SK-N-MC (cell line): Measurements from ENCODE around the gene GNL3.
A peak's percentile ranks its signal among the peaks of the same experiment; 100 is the strongest.

Experiments used
- DNase-seq: peaks from one replicate; pipeline ENCODE4 v3.0.0-alpha.2; 2011; ENCODE audit warnings: low read depth, low spot score
- H3K27ac ChIP-seq: fragments of 200-600 bp; sonication (generic); 2 replicates; pipeline ENCODE4 v1.5.1; 2016; ENCODE audit warnings: mixed run types
- H3K36me3 ChIP-seq: fragments of 200-600 bp; sonication (generic); 2 replicates; pipeline ENCODE4 v1.6.1; 2017; ENCODE audit warnings: antibody characterized with exemption, low read length, mixed read lengths; ENCODE audit not compliant: insufficient read depth
- H3K4me3 ChIP-seq: fragments of 200-600 bp; sonication (generic); 2 replicates; pipeline ENCODE4 v1.5.1; 2016
- H3K9ac ChIP-seq: fragments of 200-600 bp; sonication (generic); 2 replicates; pipeline ENCODE4 v1.8.0; 2017; ENCODE audit warnings: mixed run types, mixed read lengths; ENCODE audit not compliant: insufficient read length
- H3K9me3 ChIP-seq: fragments of 200-600 bp; sonication (generic); 2 replicates; pipeline ENCODE4 v1.6.1; 2017; ENCODE audit warnings: low read depth, mild to moderate bottlenecking, antibody characterized with exemption, low read length, moderate library complexity, mixed read lengths
- EZH2 ChIP-seq: fragments of 200-600 bp; sonication (generic); IDR thresholded peaks from one replicate; pipeline ENCODE4 v1.6.1; 2017; ENCODE audit warnings: antibody characterized with exemption
- FOXP2 ChIP-seq: optimal IDR thresholded peaks from 2 replicates; pipeline ENCODE3; 2011; ENCODE audit warnings: mild to moderate bottlenecking, moderate library complexity; ENCODE audit not compliant: insufficient read depth; ENCODE audit errors: extremely low read length, control extremely low read depth
- POLR2AphosphoS5 ChIP-seq: IDR thresholded peaks from 2 replicates; pipeline ENCODE4 v1.6.1; 2012; ENCODE audit warnings: mild to moderate bottlenecking, low read depth, low read length, borderline replicate concordance

The GNL3 gene

DNA sequence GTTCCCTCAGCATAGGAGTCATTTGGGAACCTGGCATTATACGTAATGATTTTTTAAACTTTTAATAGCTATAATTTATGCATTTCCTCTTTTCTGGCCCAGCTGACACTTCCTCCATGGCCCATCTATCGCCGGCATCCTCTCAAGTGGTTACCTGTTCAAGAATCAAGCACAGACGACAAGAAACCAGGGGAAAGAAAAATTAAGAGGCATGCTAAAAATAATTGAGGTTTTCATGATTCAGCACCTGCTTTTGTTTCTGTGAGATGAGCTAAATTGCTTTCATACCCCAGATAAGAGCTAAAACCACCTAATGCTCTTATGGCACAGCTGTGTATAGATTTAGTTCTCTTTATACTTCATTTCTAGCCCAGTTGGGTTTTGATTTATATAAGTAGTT lies 21.8 kb downstream of the GNL3 start:
- no peak overlapping the region for H3K27ac ChIP-seq
- TF ChIP-seq FOXP2: no peak
- no peak for TF ChIP-seq POLR2AphosphoS5
- TF ChIP-seq EZH2: no peak
- H3K4me3 ChIP-seq: peak overlapping the region; percentile 85; the same call in 1 of the 2 replicates

DNA sequence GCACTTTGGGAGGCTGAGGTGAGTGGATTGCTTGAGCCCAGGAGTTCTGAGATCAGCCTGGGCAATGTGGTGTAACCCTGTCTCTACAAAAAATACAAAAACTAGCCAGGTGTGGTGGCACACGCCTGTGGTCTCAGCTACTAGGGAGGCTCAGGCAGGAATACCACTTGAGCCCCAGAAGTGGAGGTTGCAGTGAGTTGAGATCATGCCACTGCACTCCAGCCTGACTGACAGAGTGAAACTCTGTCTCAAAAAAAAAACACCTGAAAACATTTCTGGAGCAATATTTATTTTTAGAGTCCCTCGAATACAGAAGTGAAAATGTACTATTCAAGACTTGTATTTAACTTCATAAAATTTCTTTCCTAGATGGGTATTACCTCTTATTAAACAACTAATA lies 24.7 kb downstream of the GNL3 start:
- TF ChIP-seq EZH2 (no peak), FOXP2 (no peak), POLR2AphosphoS5 (no peak)
- H3K27ac ChIP-seq: no peak overlapping the region
- no peak overlapping the region for H3K9ac ChIP-seq
- no peak overlapping the region for H3K4me3 ChIP-seq
- no peaks in the 10 kb centered on the region for H3K9me3 ChIP-seq
- DNase-seq: no peak
- H3K36me3 ChIP-seq: peaks cover 12% of the 10 kb centered on the region

More for the DNA sequence above, 21.8 kb downstream of the GNL3 start:
- Histone ChIP-seq H3K9me3 (no peaks in the 10 kb centered on the region), H3K36me3 (peaks cover 12% of the 10 kb centered on the region), H3K9ac (no peak overlapping the region)
- no peak for DNase-seq

DNA sequence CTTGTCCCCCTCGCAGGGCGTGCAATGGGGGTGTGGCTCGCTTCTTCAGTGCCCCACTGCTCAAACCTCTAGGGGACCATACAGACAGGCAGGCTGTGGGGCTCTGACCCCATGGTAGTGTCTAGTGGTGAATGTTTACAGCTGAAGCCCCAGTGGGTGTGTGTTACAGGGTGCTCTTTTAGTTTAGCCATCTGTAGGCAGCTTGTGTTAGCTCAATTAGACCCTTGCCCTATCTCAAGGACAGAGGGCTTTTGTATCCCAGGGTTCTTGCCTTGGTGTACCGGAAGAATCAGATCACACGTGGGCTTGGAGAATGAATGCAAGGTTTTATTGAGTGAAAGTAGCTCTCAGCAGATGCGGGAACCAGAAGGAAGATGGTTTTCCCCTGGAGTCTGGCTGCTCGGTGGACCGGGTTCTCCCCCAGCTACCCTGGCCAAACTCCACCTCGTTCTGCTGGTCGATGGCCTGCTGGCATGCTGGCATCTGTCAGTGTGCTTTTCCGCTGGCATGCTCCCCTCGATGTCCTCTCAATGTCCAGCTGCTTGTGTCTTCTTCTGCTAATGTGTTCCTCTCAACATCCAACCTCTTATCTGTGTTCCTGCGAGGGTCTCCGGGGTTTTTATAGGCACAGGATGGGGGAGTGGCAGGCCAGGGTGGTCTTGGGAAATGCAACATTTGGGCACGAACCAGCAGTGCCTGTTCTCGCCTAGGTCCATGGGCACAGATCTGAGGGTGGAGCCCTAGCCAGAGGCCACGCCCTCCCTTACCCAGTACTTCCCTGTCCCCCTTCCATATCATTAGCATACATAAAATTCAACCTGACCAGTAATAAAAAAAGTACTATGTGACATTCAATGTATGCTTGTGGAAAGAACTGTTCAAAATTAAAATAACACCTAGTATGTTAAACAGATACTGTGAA lies 26.7 kb downstream of the GNL3 start:
- no peak for DNase-seq
- no peaks in the 10 kb centered on the region for H3K9me3 ChIP-seq

DNA sequence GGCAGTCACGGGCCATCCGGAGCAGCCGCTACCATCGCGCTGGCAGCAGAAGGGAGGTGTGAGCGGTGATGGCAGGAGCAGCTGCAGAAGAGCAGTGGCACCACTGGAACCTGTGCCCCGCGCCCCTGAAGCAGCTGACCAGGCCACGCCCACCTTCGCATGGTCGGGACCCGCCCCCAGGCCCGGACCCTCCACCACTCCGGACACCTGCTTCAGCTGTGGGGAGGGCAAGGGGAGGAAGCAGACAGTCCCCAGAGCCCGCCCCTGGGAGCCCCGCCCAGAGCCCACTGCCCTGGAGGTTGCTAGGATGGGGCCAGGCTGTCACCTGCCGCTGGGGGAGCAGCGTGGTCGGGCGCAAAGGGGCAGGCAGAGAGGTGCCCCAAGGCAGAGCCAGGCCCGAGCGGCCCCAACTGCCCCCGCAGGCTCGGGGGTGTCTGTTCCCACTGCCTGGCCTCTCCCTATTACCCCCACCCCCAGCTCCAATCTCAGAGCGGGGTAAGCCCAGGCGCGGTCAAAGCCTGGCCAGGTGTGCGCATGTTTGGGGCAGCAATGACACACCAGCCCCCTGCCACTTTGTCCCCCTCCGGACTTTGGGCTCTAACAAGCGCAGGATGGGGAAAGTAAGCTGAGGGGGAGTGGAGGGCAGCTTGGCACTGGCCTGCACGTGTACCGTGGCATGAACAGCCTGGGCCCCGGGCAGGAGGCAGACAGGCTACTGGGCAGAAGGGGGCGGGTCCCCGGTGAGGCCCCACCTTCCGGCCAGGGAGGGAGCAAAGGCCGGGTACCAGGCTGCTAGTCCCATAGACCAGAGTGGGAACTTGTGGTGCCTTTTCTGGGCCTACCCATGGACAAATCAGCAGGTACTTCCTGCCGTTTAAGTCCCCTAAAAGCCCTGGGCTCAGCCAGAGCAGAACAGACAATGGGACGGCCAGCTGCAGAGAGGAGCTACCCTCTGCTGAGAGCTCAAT lies 28.8 kb downstream of the GNL3 start:
- no peak overlapping the region for H3K27ac ChIP-seq
- H3K9me3 ChIP-seq: no peaks in the 10 kb centered on the region
- TF ChIP-seq POLR2AphosphoS5: no peak
- no peak for TF ChIP-seq FOXP2
- no peak for TF ChIP-seq EZH2
- DNase-seq: no peak
- H3K4me3 ChIP-seq: no peak overlapping the region
- H3K9ac ChIP-seq: no peak overlapping the region
- H3K36me3 ChIP-seq: no peaks in the 10 kb centered on the region

More for the DNA sequence above, 26.7 kb downstream of the GNL3 start:
- Histone ChIP-seq H3K27ac (no peak overlapping the region), H3K9ac (no peak overlapping the region), H3K4me3 (no peak overlapping the region), H3K36me3 (peaks cover 11% of the 10 kb centered on the region)
- TF ChIP-seq POLR2AphosphoS5 (no peak), FOXP2 (no peak), EZH2 (no peak)

DNA sequence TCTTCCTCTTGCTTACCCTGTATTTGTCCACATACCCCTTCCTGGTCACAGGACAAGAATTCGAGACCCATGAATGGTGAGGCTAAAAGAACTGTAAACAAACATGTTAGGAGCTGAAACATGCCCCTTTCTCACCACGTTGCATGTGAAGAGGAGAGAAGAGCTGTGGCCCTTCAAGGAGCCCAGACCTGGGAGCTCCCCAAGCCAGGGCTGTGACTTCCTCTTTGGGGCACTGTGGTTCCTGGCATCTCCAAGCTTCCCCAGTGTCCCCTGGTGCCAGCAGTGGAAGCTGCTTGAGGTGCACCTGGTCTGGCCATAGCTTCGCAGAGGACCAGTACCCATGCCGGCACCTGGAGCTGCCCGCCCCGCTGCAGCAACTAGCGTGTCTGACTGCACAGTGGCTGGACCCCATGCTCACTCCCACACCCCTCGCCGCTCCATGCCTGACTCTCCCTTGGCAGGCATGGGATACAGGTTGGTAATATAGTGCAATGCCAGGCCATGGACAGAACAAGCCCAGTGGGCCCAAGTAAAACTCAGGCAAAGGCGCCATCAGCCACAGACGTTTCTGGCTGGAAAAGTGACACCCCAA lies 30.0 kb downstream of the GNL3 start:
- Histone ChIP-seq H3K36me3 (no peaks in the 10 kb centered on the region), H3K9me3 (no peaks in the 10 kb centered on the region), H3K9ac (no peak overlapping the region), H3K27ac (no peak overlapping the region), H3K4me3 (no peak overlapping the region)
- no peak for DNase-seq
- TF ChIP-seq FOXP2: no peak
- TF ChIP-seq EZH2: no peak
- no peak for TF ChIP-seq POLR2AphosphoS5

DNA sequence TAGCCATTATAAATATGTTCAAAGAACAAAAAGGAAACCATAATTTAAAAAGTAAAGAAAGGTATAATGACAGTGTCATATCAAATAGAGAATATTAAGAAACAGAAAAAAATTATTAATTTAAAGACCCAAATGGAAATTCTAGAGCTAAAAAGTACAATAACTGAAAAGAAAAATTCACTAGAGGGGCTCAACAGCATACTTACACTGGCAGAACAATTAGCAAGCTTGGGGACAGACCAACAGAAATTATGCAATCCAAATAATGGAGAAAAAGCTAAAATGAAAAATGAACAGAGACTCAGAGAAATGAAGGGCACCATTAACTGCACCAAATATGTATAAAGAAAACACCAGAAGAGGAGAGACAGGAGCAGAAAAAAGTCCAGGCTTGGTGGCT lies 33.8 kb downstream of the GNL3 start:
- Histone ChIP-seq H3K36me3 (no peaks in the 10 kb centered on the region), H3K27ac (no peak overlapping the region), H3K9me3 (no peaks in the 10 kb centered on the region), H3K4me3 (no peak overlapping the region), H3K9ac (no peak overlapping the region)
- no peak for DNase-seq
- no peak for TF ChIP-seq FOXP2
- TF ChIP-seq EZH2: no peak
- no peak for TF ChIP-seq POLR2AphosphoS5

DNA sequence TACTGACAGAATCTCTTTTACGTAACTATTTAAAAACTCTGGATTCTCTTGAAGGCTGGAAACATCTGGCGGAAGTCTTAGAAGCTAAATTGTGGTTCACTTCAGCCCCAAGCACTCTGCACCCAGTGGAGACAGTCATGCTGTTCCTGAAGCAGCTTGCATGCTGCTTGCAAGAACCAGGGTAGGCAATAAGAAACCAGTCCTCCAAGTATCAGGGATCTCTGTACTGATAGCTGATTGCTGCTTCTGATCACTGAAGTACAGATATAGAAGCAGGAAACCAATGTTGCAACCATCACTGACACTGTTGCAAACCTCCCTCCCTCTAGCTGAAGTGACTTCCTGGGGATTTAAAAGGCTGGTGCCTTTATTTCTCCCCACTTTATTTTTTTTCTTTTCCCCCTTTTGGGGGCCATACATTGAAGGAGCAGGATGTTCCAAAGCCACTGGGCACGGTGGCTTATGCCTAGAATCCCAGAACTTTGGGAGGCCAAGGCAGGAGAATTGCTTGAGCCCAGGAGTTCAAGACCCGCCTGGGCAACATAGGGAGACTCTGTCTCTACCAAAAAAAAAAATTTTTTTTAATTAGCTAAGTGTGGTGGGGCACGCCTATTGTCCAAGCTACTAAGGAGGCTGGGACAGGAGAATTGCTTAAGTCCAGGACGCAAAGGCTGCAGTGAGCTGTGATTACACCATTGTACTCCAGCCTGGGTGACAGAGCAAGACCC lies 35.3 kb downstream of the GNL3 start:
- Histone ChIP-seq H3K36me3 (no peaks in the 10 kb centered on the region), H3K4me3 (no peak overlapping the region), H3K27ac (peak overlapping the region; percentile 67), H3K9ac (no peak overlapping the region), H3K9me3 (no peaks in the 10 kb centered on the region)
- DNase-seq: peak; percentile 52
- TF ChIP-seq EZH2 (no peak), POLR2AphosphoS5 (no peak), FOXP2 (no peak)
